Endothelial cell of umbilical vein (primary cell): ENCODE measurements around the gene FAM76B.

Experiments used
- CTCF ChIP-seq, 2 donors: IDR thresholded peaks; 1 replicate in 1 of 2; 2 replicates in 1 of 2; pipeline ENCODE4 v1.5.1; 2011; ENCODE audit warnings: low read length in 2 of 2, mild to moderate bottlenecking in 2 of 2, moderate library complexity in 2 of 2, control low read depth in 1 of 2, inconsistent platforms in 1 of 2, low read depth in 1 of 2; ENCODE audit not compliant: insufficient read depth in 1 of 2; ENCODE audit errors: extremely low read depth in 1 of 2
- EZH2 ChIP-seq: IDR thresholded peaks from 2 replicates; pipeline ENCODE4 v1.6.1; 2012; ENCODE audit warnings: borderline replicate concordance, low read depth, mild to moderate bottlenecking, moderate library complexity, low read length, inconsistent platforms; ENCODE audit not compliant: severe bottlenecking
- JUN ChIP-seq: IDR thresholded peaks from 2 replicates; pipeline ENCODE4 v1.6.1; 2011; ENCODE audit warnings: borderline replicate concordance, low read depth; ENCODE audit not compliant: insufficient read length, insufficient read depth
- MAX ChIP-seq: IDR thresholded peaks from 2 replicates; pipeline ENCODE4 v1.6.1; 2011; ENCODE audit not compliant: insufficient read depth, insufficient read length
- MYC ChIP-seq: IDR thresholded peaks from one replicate; pipeline ENCODE4 v1.6.1; 2011; ENCODE audit warnings: mild to moderate bottlenecking, low read depth, low read length
- POLR2A ChIP-seq: IDR thresholded peaks from 2 replicates; pipeline ENCODE4 v1.6.1; 2012; ENCODE audit warnings: low read depth, mild to moderate bottlenecking, control low read depth, low read length
- POLR2AphosphoS5 ChIP-seq: IDR thresholded peaks from 2 replicates; pipeline ENCODE4 v1.6.1; 2012; ENCODE audit warnings: low read depth, mild to moderate bottlenecking, control low read depth, low read length, moderate library complexity; ENCODE audit not compliant: insufficient read depth

- TF ChIP-seq CTCF (IDR thresholded peaks at IDR 0.05; ENCODE audit: extremely low read depth in 1 of 2, insufficient read depth in 1 of 2, low read depth in 1 of 2, low read length in 2 of 2) (no peak), EZH2 (no peak), MAX (no peak), POLR2A (no peak), POLR2AphosphoS5 (no peak), JUN (no peak), MYC (no peak)
These were observed 9.0 kb downstream of the FAM76B start for GRCh38 chr11:95780544-95780943.
